GM23338 (cell line): ENCODE results near the gene TNS1. TPM values are rescaled to one million over a fixed set of nuclear protein-coding genes. Genes with fewer than 3 reads are reported as not detected.

Source experiments
- ATAC-seq: fragments of 200-7000 bp; cut with Tn5 transposase; 3 replicates; pipeline ENCODE4 v1.9.1; 2020
- DNase-seq: peaks from one replicate; pipeline ENCODE4 v3.0.0-alpha.2; 2015; ENCODE audit warnings: low spot score
- H2AFZ ChIP-seq: fragments of 200-600 bp; sonication (generic); 2 replicates; pipeline ENCODE4 v1.8.0; 2016; ENCODE audit warnings: antibody characterized with exemption, mild to moderate bottlenecking, moderate library complexity
- H3F3A ChIP-seq: fragments of 200-600 bp; sonication (generic); replicated peaks from 2 replicates; pipeline ENCODE4 v1.8.0; 2017; ENCODE audit warnings: antibody characterized with exemption, mixed run types, low read depth
- H3K27ac ChIP-seq: fragments of 200-600 bp; sonication (generic); 2 replicates; pipeline ENCODE4 v1.6.1; 2016; ENCODE audit warnings: low read depth
- H3K27me3 ChIP-seq: fragments of 200-600 bp; sonication (generic); 2 replicates; pipeline ENCODE4 v1.8.0; 2016; ENCODE audit warnings: mild to moderate bottlenecking, mixed run types, moderate library complexity; ENCODE audit not compliant: insufficient read depth
- H3K36me3 ChIP-seq: fragments of 200-600 bp; sonication (generic); 2 replicates; pipeline ENCODE4 v1.8.0; 2016; ENCODE audit warnings: mild to moderate bottlenecking; ENCODE audit not compliant: insufficient read depth
- H3K4me1 ChIP-seq: fragments of 200-600 bp; sonication (generic); 2 replicates; pipeline ENCODE4 v1.8.0; 2016; ENCODE audit warnings: mild to moderate bottlenecking, moderate library complexity; ENCODE audit not compliant: insufficient read depth
- H3K4me2 ChIP-seq: fragments of 200-600 bp; sonication (generic); 2 replicates; pipeline ENCODE4 v1.7.1; 2017; ENCODE audit warnings: mixed run types
- H3K4me3 ChIP-seq: fragments of 200-600 bp; sonication (generic); 2 replicates; pipeline ENCODE4 v1.6.1; 2016; ENCODE audit warnings: mixed run types
- H3K79me2 ChIP-seq: fragments of 200-600 bp; sonication (generic); replicated peaks from 2 replicates; pipeline ENCODE4 v1.8.0; 2017; ENCODE audit warnings: mild to moderate bottlenecking; ENCODE audit not compliant: insufficient read depth
- H3K9me2 ChIP-seq: fragments of 200-600 bp; sonication (generic); 2 replicates; pipeline ENCODE4 v1.8.0; 2017; ENCODE audit not compliant: insufficient read depth
- H4K20me1 ChIP-seq: fragments of 200-600 bp; sonication (generic); replicated peaks from 2 replicates; pipeline ENCODE4 v1.8.0; 2017; ENCODE audit warnings: mild to moderate bottlenecking; ENCODE audit not compliant: insufficient read depth
- H3K27ac Mint-ChIP-seq: 2 replicates; pipeline ENCODE4 v1.8.0; 2020; ENCODE audit warnings: inconsistent platforms, mild to moderate bottlenecking, moderate library complexity, mixed read lengths
- H3K27me3 Mint-ChIP-seq: 3 replicates; pipeline ENCODE4 v1.8.0; 2022; ENCODE audit warnings: low read depth, mild to moderate bottlenecking, moderate library complexity, mixed read lengths, inconsistent platforms; ENCODE audit not compliant: insufficient read depth, poor library complexity
- H3K36me3 Mint-ChIP-seq: 3 replicates; pipeline ENCODE4 v1.8.0; 2021; ENCODE audit warnings: low read depth, mild to moderate bottlenecking, inconsistent platforms, moderate library complexity, mixed read lengths
- H3K4me1 Mint-ChIP-seq: 3 replicates; pipeline ENCODE4 v1.8.0; 2020; ENCODE audit warnings: mild to moderate bottlenecking, inconsistent platforms, mixed read lengths
- H3K4me3 Mint-ChIP-seq: 3 replicates; pipeline ENCODE4 v1.8.0; 2021; ENCODE audit warnings: moderate library complexity, mild to moderate bottlenecking, inconsistent platforms, mixed read lengths
- H3K9me3 Mint-ChIP-seq: 3 replicates; pipeline ENCODE4 v1.8.0; 2020; ENCODE audit warnings: moderate library complexity, mild to moderate bottlenecking, inconsistent platforms, mixed read lengths
- CREB1 ChIP-seq: fragments of 250-450 bp; sonication (Bioruptor Pico); IDR thresholded peaks from 2 replicates; pipeline ENCODE4 v1.5.0; 2020; ENCODE audit warnings: low read depth, mild to moderate bottlenecking, moderate library complexity
- EZH2 ChIP-seq: fragments of 200-600 bp; sonication (generic); IDR thresholded peaks from one replicate; pipeline ENCODE4 v1.8.0; 2017; ENCODE audit warnings: antibody characterized with exemption, mild to moderate bottlenecking, low read depth; ENCODE audit not compliant: unreplicated experiment
- EZH2phosphoT487 ChIP-seq: fragments of 200-600 bp; sonication (generic); IDR thresholded peaks from one replicate; pipeline ENCODE4 v1.8.1; 2018; ENCODE audit warnings: antibody characterized with exemption; ENCODE audit not compliant: unreplicated experiment
- JUNB ChIP-seq: IDR thresholded peaks from one replicate; pipeline ENCODE4 v1.6.1; 2016; ENCODE audit warnings: antibody characterized with exemption; ENCODE audit not compliant: unreplicated experiment
- NANOG ChIP-seq: IDR thresholded peaks from 2 replicates; pipeline ENCODE4 v1.6.1; 2016; ENCODE audit warnings: antibody characterized with exemption, borderline replicate concordance
- ZNF114 ChIP-seq: fragments of 250-450 bp; sonication (Bioruptor Pico); IDR thresholded peaks from 2 replicates; pipeline ENCODE4 v1.5.0; 2020; ENCODE audit warnings: mild to moderate bottlenecking, moderate library complexity
- ZNF331 ChIP-seq: fragments of 250-450 bp; sonication (Bioruptor Pico); IDR thresholded peaks from 2 replicates; pipeline ENCODE4 v1.5.0; 2020; ENCODE audit warnings: low read depth, mild to moderate bottlenecking, moderate library complexity
- polyA plus RNA-seq: library from polyadenylated mRNA; unstranded; fragments of >200 nt; fragmentation: Nextera tagmentation; extraction: Ambion mirVana; gene quantifications from 2 replicates; pipeline ENCODE4 v1.2.1, GENCODE V29; 2016
- total RNA-seq: library from RNA; depleted of rRNA; stranded (reverse); fragments of >200 nt; shearing (Covaris generic); gene quantifications from 2 replicates; pipeline ENCODE4 v1.2.3, GENCODE V29; 2014
- TF ChIP-seq, protein P1 (sequence below), 2 experiments: fragments of 200-600 bp in 1 of 2; sonication (generic) in 1 of 2; conservative IDR thresholded peaks; 2 replicates each; pipeline versions ENCODE4 v1.5.1 to v1.6.1; 2016 to 2017; ENCODE audit warnings: antibody characterized with exemption in 2 of 2, low read depth in 2 of 2, mild to moderate bottlenecking in 2 of 2, moderate library complexity in 1 of 2
- TF ChIP-seq, protein P2 (sequence below): IDR thresholded peaks from one replicate; pipeline ENCODE4 v1.6.1; 2018; ENCODE audit warnings: antibody characterized with exemption; ENCODE audit not compliant: unreplicated experiment
- TF ChIP-seq, protein P3 (sequence below): IDR thresholded peaks from 2 replicates; pipeline ENCODE4 v1.6.1; 2016; ENCODE audit warnings: antibody characterized with exemption

TNS1 gene
- total and polyA plus RNA-seq, 2 experiments from 2014 or later: 2.0 to 7.4 TPM

DNA sequence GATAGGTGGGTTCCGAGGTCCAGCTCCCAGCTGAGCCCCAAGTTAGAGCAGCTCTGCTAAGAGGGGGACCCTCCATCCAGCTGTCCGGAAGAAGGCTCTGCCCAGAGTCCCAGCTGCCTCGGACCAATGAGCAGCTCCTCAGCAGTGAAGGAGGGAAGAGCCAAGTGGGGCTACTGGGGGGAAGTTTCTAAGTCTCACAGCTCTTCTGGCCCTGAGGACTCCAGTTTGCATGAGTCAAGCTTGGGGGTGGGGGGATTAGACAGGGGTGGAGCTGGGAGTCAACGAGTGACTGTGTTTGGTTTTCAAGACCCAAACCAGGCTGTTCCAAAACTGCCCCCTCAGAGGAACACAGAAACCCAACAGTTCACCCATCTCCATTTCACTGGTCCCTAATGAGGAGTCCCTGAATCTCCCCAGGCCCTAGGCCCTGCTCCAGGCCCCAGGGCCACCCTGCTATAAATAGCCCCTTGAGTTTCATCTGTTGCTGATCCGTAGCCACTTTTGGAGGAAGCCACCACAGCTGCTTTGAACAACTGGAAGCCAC, 100.9 kb downstream of the TNS1 start (continued):
- TF ChIP-seq, protein P1, sequence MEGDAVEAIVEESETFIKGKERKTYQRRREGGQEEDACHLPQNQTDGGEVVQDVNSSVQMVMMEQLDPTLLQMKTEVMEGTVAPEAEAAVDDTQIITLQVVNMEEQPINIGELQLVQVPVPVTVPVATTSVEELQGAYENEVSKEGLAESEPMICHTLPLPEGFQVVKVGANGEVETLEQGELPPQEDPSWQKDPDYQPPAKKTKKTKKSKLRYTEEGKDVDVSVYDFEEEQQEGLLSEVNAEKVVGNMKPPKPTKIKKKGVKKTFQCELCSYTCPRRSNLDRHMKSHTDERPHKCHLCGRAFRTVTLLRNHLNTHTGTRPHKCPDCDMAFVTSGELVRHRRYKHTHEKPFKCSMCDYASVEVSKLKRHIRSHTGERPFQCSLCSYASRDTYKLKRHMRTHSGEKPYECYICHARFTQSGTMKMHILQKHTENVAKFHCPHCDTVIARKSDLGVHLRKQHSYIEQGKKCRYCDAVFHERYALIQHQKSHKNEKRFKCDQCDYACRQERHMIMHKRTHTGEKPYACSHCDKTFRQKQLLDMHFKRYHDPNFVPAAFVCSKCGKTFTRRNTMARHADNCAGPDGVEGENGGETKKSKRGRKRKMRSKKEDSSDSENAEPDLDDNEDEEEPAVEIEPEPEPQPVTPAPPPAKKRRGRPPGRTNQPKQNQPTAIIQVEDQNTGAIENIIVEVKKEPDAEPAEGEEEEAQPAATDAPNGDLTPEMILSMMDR (conservative IDR thresholded peaks at IDR 0.05; ENCODE audit: low read depth in 2 of 2): no peak
- TF ChIP-seq ZNF331 (CRISPR knock-in tag) (no peak), EZH2phosphoT487 (no peak), NANOG (no peak), ZNF114 (CRISPR knock-in tag) (no peak)
- TF ChIP-seq, protein P2, sequence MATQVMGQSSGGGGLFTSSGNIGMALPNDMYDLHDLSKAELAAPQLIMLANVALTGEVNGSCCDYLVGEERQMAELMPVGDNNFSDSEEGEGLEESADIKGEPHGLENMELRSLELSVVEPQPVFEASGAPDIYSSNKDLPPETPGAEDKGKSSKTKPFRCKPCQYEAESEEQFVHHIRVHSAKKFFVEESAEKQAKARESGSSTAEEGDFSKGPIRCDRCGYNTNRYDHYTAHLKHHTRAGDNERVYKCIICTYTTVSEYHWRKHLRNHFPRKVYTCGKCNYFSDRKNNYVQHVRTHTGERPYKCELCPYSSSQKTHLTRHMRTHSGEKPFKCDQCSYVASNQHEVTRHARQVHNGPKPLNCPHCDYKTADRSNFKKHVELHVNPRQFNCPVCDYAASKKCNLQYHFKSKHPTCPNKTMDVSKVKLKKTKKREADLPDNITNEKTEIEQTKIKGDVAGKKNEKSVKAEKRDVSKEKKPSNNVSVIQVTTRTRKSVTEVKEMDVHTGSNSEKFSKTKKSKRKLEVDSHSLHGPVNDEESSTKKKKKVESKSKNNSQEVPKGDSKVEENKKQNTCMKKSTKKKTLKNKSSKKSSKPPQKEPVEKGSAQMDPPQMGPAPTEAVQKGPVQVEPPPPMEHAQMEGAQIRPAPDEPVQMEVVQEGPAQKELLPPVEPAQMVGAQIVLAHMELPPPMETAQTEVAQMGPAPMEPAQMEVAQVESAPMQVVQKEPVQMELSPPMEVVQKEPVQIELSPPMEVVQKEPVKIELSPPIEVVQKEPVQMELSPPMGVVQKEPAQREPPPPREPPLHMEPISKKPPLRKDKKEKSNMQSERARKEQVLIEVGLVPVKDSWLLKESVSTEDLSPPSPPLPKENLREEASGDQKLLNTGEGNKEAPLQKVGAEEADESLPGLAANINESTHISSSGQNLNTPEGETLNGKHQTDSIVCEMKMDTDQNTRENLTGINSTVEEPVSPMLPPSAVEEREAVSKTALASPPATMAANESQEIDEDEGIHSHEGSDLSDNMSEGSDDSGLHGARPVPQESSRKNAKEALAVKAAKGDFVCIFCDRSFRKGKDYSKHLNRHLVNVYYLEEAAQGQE: no peak
- TF ChIP-seq, protein P3, sequence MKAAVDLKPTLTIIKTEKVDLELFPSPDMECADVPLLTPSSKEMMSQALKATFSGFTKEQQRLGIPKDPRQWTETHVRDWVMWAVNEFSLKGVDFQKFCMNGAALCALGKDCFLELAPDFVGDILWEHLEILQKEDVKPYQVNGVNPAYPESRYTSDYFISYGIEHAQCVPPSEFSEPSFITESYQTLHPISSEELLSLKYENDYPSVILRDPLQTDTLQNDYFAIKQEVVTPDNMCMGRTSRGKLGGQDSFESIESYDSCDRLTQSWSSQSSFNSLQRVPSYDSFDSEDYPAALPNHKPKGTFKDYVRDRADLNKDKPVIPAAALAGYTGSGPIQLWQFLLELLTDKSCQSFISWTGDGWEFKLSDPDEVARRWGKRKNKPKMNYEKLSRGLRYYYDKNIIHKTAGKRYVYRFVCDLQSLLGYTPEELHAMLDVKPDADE: no peak

DNA sequence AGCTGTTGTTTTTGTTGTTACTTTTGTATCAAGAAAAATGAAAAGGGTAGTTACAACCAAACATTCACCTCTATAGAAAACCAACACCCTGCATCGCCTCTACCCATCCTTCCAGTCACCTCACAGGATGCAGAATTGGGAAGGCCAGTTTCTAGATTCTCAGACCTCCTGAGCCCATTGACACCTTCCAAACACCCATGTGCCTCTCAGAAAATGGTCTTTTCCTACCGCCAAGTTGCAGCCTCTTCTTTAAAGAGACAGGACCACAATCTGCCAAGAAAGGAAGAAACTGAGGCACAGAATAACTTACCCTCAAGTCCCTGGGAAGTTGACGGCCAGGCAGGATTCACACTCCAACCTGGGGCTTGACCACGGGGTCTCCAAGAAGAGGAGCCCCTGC, 101.4 kb downstream of the TNS1 start:
- Histone ChIP-seq H3K4me3 (no peak overlapping the region), H3K27me3 (no peaks in the 10 kb centered on the region), H4K20me1 (no peaks in the 10 kb centered on the region), H3K27ac (no peak overlapping the region), H3F3A (no peaks in the 10 kb centered on the region), H3K36me3 (no peaks in the 10 kb centered on the region), H3K4me1 (no peaks in the 10 kb centered on the region), H3K79me2 (no peaks in the 10 kb centered on the region), H3K4me2 (no peak overlapping the region), H3K9me2 (no peaks in the 10 kb centered on the region), H2AFZ (no peak overlapping the region)
- peaks cover 17% of the 10 kb centered on the region for H3K4me1 Mint-ChIP-seq
- H3K36me3 Mint-ChIP-seq: no peaks in the 10 kb centered on the region; the same call in 2 of the 3 replicates
- ATAC-seq: no peak
- H3K9me3 Mint-ChIP-seq: no peaks in the 10 kb centered on the region
- peaks cover 6% of the 10 kb centered on the region for H3K27me3 Mint-ChIP-seq
- DNase-seq: no peak
- H3K4me3 Mint-ChIP-seq: no peak overlapping the region
- no peak for TF ChIP-seq JUNB
- TF ChIP-seq CREB1 (CRISPR knock-in tag): no peak
- no peak for TF ChIP-seq EZH2phosphoT487
- TF ChIP-seq EZH2: no peak
- TF ChIP-seq ZNF331 (CRISPR knock-in tag): no peak
- TF ChIP-seq, protein P3: no peak
- H3K27ac Mint-ChIP-seq: no peak overlapping the region
